ENCODE measurements around the gene SLC8A3.
A peak's percentile ranks its signal among the peaks of the same experiment; 100 is the strongest.

SLC8A3 gene

DNA sequence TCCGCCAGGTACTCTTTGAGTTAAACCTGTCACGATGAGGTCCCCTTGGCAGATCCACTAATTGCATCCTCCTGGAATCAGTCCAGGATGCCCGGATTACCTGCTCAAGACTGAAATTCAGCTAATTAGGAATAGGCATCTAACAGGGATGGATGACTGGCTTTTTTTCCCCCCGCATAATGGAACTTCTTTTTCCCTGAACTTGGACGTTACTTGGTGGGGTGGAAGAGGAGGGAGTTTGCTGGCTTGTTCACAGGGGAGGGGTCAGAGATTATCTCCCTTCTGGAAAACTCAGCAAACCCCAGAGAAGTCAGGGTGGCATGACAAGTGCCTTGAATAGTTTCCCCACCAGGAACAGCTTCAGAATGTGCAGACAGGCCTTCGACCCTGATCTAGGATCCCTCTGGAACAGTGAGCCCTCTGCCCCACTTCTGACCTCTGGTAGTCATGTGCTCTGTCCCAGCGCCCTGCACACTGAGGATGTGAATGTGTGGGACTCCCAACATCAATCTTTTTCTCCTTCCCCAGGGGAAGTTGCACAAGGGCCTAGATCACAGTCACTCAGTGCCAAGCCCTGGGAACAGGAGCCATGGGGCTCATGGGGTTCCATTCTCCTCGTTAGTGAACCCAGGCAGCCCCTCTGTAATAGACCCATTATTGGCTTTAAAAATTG lies 167.1 kb downstream of the SLC8A3 start:
- no peak for DNase-seq

DNA sequence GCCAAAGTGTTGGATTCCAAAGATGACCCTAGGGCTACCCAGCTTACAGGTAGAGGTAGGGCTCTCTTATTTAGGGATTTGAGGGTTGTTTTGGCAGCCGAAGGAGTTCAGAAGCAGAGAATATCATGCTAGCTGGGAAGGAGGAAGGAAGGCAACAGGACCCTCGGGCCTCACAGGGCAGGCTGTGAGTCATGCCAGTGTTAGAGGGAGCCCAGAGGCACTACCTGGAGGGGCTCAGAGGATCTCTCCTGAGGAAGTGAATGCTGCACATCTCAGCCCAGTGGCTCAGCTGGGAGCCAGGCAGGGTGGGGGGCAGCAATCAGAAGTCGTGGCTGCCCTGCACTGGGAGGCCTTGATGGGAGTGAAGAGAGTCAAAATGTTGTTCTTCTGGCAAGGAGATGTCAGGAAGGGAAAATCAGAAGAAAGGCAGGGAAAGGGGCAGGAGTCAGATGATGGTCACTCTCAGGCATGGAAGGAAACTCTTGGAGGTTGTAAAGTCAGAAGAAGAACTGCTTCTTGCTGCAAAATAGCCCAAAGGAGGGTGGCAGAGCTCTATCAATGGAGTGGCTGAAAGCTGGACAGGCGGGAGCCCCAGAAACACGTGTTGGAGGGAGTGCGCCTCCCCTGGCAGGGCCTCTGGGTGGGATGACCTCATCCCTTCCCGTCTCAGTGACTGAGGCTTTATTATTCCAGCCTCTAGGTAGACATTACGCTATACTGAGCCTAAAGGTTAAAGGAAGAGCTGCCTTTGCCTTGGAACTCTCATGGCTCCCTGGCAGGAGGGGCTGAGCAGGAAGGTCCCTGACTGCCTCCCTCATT lies 168.2 kb downstream of the SLC8A3 start:
- DNase-seq, result no peak

- no peak for DNase-seq
Observed at GRCh38 chr14:70019695-70020094, 169.1 kb downstream of the SLC8A3 start.

- DNase-seq, result no peak
Observed at GRCh38 chr14:70018713-70019211, 170.0 kb downstream of the SLC8A3 start.

- DNase-seq, result no peak
Observed at GRCh38 chr14:70018230-70018629, 170.5 kb downstream of the SLC8A3 start.

- no peak for DNase-seq
Observed at GRCh38 chr14:70014406-70015095, 174.2 kb downstream of the SLC8A3 start.

DNA sequence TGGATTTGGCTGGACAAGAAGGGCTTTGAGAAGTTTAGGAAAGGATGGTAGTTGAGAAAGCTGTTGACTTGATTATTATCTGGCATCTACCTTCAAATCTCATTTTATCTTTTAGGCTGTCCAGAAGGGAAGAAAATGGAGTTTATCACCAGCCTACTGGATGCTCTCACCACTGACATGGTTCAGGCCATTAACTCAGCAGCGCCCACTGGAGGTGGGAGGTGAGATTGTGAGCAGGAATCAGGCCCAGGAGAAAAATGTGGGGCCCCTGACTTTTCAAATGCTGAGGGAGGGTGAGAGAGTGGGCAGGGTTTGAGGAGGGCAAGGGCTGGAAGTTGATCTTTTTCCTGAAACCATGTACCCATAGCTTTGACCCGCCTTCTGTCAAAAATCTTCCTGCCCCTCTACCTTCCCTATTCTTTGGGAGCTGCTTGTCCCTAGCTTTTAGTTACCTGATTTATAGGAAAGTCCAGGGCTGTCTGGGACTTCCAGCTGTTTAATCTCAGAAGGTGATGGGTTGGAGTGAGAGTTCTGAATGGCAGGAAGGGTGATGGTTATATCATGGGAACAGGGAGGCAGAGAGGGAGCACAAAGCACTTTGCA lies 175.4 kb downstream of the SLC8A3 start:
- DNase-seq, result peak; percentile 50 to 52

DNA sequence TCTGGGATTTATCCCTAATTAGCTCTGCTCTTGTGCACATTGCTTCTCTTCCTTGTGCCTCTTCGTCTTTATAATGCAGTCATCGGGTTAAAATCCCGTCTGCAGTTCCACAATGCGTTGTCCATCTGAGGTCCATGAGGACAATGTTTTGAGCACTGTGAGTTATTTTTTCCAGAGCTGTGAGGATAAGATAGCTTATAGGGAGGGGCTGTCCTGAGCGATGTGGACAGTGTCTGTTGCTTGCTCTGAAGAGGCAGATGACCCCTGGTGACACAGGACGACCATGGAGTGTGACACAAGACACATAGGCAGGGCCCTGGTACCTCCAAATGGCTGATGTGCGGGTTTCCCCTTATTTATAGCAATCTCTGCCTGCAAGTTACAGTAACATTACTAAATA lies 177.0 kb downstream of the SLC8A3 start:
- no peak for DNase-seq

- no peak for DNase-seq
Observed at GRCh38 chr14:70011098-70011497, 177.7 kb downstream of the SLC8A3 start.

GRCh38 chr14:70009961-70010360 lies 178.8 kb downstream of the SLC8A3 start:
- DNase-seq, result no peak

- no peak for DNase-seq
Observed at GRCh38 chr14:70008284-70009262, 180.2 kb downstream of the SLC8A3 start.

DNA sequence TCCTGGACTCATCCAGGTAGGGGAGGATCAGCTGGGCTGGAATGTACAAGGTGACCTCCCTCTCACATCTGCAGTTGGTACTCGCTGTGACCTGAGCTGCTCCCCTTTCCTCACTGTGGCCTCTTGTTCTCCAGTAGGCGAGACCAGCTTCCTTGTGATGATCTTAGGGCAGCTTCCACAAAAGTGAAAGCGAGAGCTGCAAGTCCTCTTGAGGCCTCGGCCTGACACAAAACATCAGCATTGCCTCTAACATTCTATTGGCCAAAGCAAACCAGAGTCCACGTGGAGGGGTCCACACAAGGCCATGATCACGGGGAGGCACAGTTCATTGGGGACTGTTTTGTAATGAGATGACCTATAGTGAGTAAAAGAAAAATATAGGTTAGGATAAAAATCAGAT lies 182.1 kb downstream of the SLC8A3 start:
- no peak for DNase-seq

- no peak for DNase-seq
Observed at GRCh38 chr14:70005281-70005805, 183.4 kb downstream of the SLC8A3 start.

DNA sequence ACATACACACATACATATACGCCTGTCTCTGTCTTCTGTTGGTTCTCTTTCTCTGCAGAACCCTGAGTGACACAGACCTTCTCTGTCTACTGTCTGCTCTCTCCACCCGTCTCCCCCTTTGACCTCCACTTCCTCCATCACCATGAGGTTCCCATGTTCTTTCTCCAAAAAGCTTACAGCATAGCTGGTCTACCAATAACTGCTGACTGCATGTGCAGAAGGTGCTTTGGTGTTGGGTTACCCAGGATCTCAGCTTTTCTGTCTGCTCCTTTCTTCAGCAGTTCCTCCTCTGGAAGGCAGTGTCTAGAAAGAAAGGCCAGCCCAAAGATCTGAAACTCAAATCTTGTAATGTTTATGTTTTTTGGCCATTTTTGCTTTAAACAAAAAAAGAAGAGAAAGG lies 184.0 kb downstream of the SLC8A3 start:
- no peak for DNase-seq

DNA sequence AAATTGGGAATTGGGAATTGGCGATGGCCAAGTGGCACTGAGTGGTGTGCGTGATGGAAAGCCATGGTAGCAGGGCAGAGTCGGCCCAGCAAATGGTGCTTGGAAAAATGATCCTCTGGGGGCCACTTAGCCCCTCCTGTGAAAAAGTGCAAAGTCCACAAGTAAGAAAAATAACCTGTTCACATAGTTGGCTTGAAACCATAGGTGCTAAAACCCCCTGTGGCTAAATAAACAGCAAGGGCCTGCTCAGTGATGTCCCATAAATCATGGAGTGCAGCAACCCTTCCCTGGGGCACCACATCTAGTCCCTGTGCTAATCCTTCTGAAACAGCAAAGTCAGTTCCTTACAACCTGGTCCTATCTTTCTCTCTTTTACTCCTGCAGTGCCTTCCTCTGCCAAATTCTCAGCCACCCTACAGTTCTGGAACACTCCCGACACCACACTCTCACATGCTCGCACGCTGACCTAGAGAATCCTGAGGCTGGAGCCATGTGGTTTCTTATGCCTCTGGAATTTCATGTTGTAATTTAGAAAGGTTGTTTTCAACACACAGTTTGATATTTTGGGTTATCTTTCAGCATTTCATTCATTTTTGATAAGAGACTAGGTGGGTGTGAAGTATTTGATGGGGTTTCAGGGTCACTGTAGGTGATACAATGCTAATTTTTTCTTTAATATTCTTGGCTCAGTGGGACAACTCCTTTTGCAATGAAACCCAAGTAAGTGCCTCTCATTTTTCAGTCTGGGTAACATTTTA lies 186.0 kb downstream of the SLC8A3 start:
- DNase-seq, result no peak

- DNase-seq, result no peak
Observed at GRCh38 chr14:70000601-70001000, 188.2 kb downstream of the SLC8A3 start.

- no peak for DNase-seq
Observed at GRCh38 chr14:69999261-69999674, 189.5 kb downstream of the SLC8A3 start.

- no peak for DNase-seq
Observed at GRCh38 chr14:69997849-69998248, 190.9 kb downstream of the SLC8A3 start.

DNA sequence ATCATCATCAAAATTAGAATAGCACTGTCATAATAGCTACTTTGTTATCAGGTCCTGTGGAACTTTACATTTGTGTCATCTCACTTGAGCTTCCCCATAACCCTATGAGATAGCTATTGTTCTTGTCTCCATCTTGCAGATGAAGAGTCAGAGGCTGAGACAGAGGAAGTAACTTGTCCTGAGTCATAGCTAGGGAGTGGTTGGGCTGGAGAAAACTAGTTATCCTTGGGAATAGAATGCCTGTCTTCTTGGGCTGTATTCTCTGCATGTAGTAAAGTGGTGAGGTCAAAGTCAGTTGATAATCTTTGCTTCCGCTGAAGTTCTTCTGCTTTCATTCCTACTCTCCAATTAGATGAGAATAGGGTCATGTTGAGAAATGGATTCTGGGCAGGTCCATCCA lies 192.5 kb downstream of the SLC8A3 start:
- DNase-seq, result no peak
